IMR-90 (cell line): Measurements from ENCODE around the gene KCNJ6. TPM values are rescaled to one million over a fixed set of nuclear protein-coding genes. Genes with fewer than 3 reads are reported as not detected.

Experiments
- ATAC-seq: fragments of 200-7000 bp; cut with Tn5 transposase; 2 replicates; pipeline ENCODE4 v1.9.1; 2020; ENCODE audit warnings: low read depth, mild to moderate bottlenecking, moderate library complexity
- BruUV-seq: library from RNA; stranded (reverse); fragments of 400-500 nt; replicated peaks from 2 replicates; lab custom pipeline; 2021; lab: Mats Ljungman, UMichigan
- CTCF ChIA-PET: fragments of 300-600 bp; formaldehyde crosslinking; extraction: SDS; loops from one replicate; lab custom pipeline; 2021; ENCODE audit warnings: antibody characterized with exemption; lab: Yijun Ruan, JAX
- POLR2A ChIA-PET: fragments of 300-600 bp; sonication (Branson Sonifier 250); formaldehyde crosslinking; loops from one replicate; lab custom pipeline; 2022; ENCODE audit warnings: antibody characterized with exemption; ENCODE audit not compliant: unreplicated experiment; lab: Charles Lee
- DNase-seq: peaks from one replicate; pipeline ENCODE4 v3.0.0; 2013
- H2AFZ ChIP-seq: replicated peaks from 2 replicates; pipeline ENCODE3; 2013; ENCODE audit warnings: low read length, mild to moderate bottlenecking; ENCODE audit not compliant: poor library complexity
- H2AK5ac ChIP-seq: 2 replicates; pipeline ENCODE4 v1.6.1; 2013; ENCODE audit warnings: low read depth, low read length, inconsistent platforms
- H2AK9ac ChIP-seq: replicated peaks from 2 replicates; pipeline ENCODE3; 2013; ENCODE audit warnings: mild to moderate bottlenecking, low read depth, low read length, moderate library complexity; ENCODE audit not compliant: poor library complexity
- H2BK120ac ChIP-seq: 2 replicates; pipeline ENCODE4 v1.6.1; 2013; ENCODE audit warnings: low read depth, low read length, inconsistent platforms
- H2BK15ac ChIP-seq: 3 replicates; pipeline ENCODE4 v1.6.1; 2013; ENCODE audit warnings: low read depth, low read length, inconsistent platforms
- H2BK20ac ChIP-seq: 2 replicates; pipeline ENCODE4 v1.6.1; 2013; ENCODE audit warnings: low read depth, mild to moderate bottlenecking, inconsistent platforms, low read length, moderate library complexity
- H2BK5ac ChIP-seq: 2 replicates; pipeline ENCODE4 v1.6.1; 2013; ENCODE audit warnings: mild to moderate bottlenecking, low read depth, low read length, inconsistent platforms; ENCODE audit not compliant: poor library complexity, severe bottlenecking
- H3K14ac ChIP-seq: replicated peaks from 2 replicates; pipeline ENCODE4 v1.6.1; 2013; ENCODE audit warnings: low read depth, low read length, inconsistent platforms
- H3K18ac ChIP-seq: 2 replicates; pipeline ENCODE4 v1.6.1; 2013; ENCODE audit warnings: low read depth, low read length, control low read depth
- H3K23ac ChIP-seq: 2 replicates; pipeline ENCODE4 v1.6.1; 2013; ENCODE audit warnings: low read depth, low read length, inconsistent platforms
- H3K27ac ChIP-seq: 2 replicates; pipeline ENCODE4 v1.5.1; 2013; ENCODE audit warnings: mild to moderate bottlenecking, control low read depth, low read length; ENCODE audit not compliant: insufficient read depth
- H3K27me3 ChIP-seq: 2 replicates; pipeline ENCODE4 v1.6.1; 2013; ENCODE audit warnings: low read length; ENCODE audit not compliant: control insufficient read depth, insufficient read depth
- H3K36me3 ChIP-seq: 2 replicates; pipeline ENCODE4 v1.6.1; 2013; ENCODE audit warnings: low read length, mixed read lengths; ENCODE audit not compliant: control insufficient read depth, insufficient read depth
- H3K4ac ChIP-seq: 2 replicates; pipeline ENCODE4 v1.6.1; 2013; ENCODE audit warnings: low read depth, low read length, inconsistent platforms
- H3K4me1 ChIP-seq: 2 replicates; pipeline ENCODE4 v1.6.1; 2013; ENCODE audit warnings: low read length, mixed read lengths; ENCODE audit not compliant: control insufficient read depth, insufficient read depth
- H3K4me2 ChIP-seq: 2 replicates; pipeline ENCODE4 v1.6.1; 2013; ENCODE audit warnings: low read depth, mild to moderate bottlenecking, control low read depth, low read length, moderate library complexity
- H3K4me3 ChIP-seq: 2 replicates; pipeline ENCODE4 v1.5.1; 2013; ENCODE audit warnings: low read depth, mild to moderate bottlenecking, control low read depth, low read length, moderate library complexity; ENCODE audit not compliant: insufficient read depth
- H3K56ac ChIP-seq: 2 replicates; pipeline ENCODE4 v1.6.1; 2013; ENCODE audit warnings: low read length, inconsistent platforms; ENCODE audit not compliant: insufficient read depth; ENCODE audit errors: extremely low read depth
- H3K79me1 ChIP-seq, 2 experiments: 2 replicates each; pipeline ENCODE4 v1.6.1; 2013; ENCODE audit warnings: low read length in 2 of 2, inconsistent platforms in 1 of 2, low read depth in 1 of 2
- H3K9ac ChIP-seq: 2 replicates; pipeline ENCODE4 v1.6.1; 2013; ENCODE audit warnings: low read depth, low read length, control low read depth
- H3K9me1 ChIP-seq: 2 replicates; pipeline ENCODE4 v1.6.1; 2013; ENCODE audit warnings: low read length, inconsistent platforms; ENCODE audit not compliant: insufficient read depth
- H3K9me3 ChIP-seq: 2 replicates; pipeline ENCODE4 v1.6.1; 2013; ENCODE audit warnings: low read length; ENCODE audit not compliant: control insufficient read depth, insufficient read depth
- H4K20me1 ChIP-seq: 2 replicates; pipeline ENCODE4 v1.6.1; 2013; ENCODE audit warnings: low read length, inconsistent platforms; ENCODE audit not compliant: insufficient read depth
- H4K5ac ChIP-seq: 2 replicates; pipeline ENCODE4 v1.6.1; 2013; ENCODE audit warnings: mild to moderate bottlenecking, low read depth, low read length, control low read depth
- H4K8ac ChIP-seq, 2 experiments: 2 replicates each; pipeline ENCODE4 v1.6.1; 2013; ENCODE audit warnings: low read depth in 2 of 2, low read length in 2 of 2, control low read depth in 1 of 2, inconsistent platforms in 1 of 2
- H4K91ac ChIP-seq: 2 replicates; pipeline ENCODE4 v1.6.1; 2013; ENCODE audit warnings: low read depth, low read length, inconsistent platforms; ENCODE audit not compliant: insufficient read depth
- CEBPB ChIP-seq: IDR thresholded peaks from 2 replicates; pipeline ENCODE4 v1.6.1; 2012; ENCODE audit warnings: low read depth, low read length, improper control_type of control experiment
- CHD1 ChIP-seq: IDR thresholded peaks from 2 replicates; pipeline ENCODE4 v1.6.1; 2012; ENCODE audit warnings: low read depth, low read length, improper control_type of control experiment
- MAFK ChIP-seq: IDR thresholded peaks from 2 replicates; pipeline ENCODE4 v1.6.1; 2012; ENCODE audit warnings: low read depth, low read length, improper control_type of control experiment
- MXI1 ChIP-seq: IDR thresholded peaks from 2 replicates; pipeline ENCODE4 v1.6.1; 2012; ENCODE audit warnings: low read depth, mild to moderate bottlenecking, low read length, moderate library complexity, borderline replicate concordance
- WGBS, 2 experiments: methylation state at CpG; one replicate each; pipeline versions ENCODE4 v1.1.5 to v1.1.7; 2013; ENCODE audit warnings: missing lambda C conversion rate in 2 of 2; ENCODE audit not compliant: insufficient read length in 1 of 2; ENCODE audit errors: extremely low coverage in 2 of 2; 5-methylcytosine and 5-hydroxymethylcytosine counted together
- dilution Hi-C: fragments of 300-500 bp; cut with HindIII; formaldehyde crosslinking; loops from one replicate; pipeline ENCODE4 v1.14.3; 2018; ENCODE audit warnings: low sequenced_read_pairs; ENCODE audit not compliant: unreplicated experiment
- in situ Hi-C: fragments of 300-500 bp; cut with MboI; formaldehyde crosslinking; loops from 3 replicates; pipeline ENCODE4 v1.14.3; 2019; ENCODE audit warnings: low sequenced_read_pairs, inconsistent platforms, mixed read lengths
- intact Hi-C: fragments of 100-400 bp; cut with micrococcal nuclease; formaldehyde crosslinking; loops from 2 replicates; pipeline ENCODE4 v1.10.0; 2022
- polyA plus RNA-seq, 3 experiments: library from polyadenylated mRNA; depleted of rRNA; stranded (reverse); fragments of >200 nt; gene quantifications; 2 replicates each; pipeline ENCODE4 v1.2.3, GENCODE V29; 2012; ENCODE audit warnings: low replicate concordance in 1 of 3
- total RNA-seq: library from RNA; depleted of rRNA; stranded (reverse); fragments of >200 nt; gene quantifications from 2 replicates; pipeline ENCODE4 v1.2.3, GENCODE V29; 2012
- TF ChIP-seq, protein P1 (sequence below): conservative IDR thresholded peaks from 2 replicates; pipeline ENCODE4 v1.5.1; 2012; ENCODE audit warnings: mild to moderate bottlenecking, low read depth, low read length, improper control_type of control experiment

Gene KCNJ6
- total and polyA plus RNA-seq, 2 of the 4 experiments (the other 2 are of a cell fraction): under 0.01 to 0.02 TPM

DNA sequence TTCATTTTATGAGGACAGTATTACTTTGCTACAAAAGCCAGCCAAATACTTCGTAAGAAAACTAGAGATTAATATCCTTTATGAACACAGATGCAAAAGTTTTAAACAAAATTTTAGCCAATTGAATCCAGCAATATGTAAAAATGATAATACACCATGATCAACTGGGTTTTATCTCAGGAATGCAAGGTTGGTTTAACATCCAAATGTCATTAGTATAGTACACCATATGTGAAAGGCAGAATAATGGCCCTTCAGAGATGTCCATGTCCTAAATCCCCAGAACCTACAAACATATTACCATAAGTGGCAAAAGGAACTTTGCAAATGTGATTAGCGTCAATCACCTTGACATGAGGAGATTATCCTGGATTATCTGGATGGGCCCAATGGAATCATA, 16.7 kb upstream of the KCNJ6 start:
- H4K91ac ChIP-seq: no peak overlapping the region
- no peak for ATAC-seq
- intact Hi-C loops: no loop called here

More for the DNA sequence above, 16.7 kb upstream of the KCNJ6 start:
- H3K9ac ChIP-seq: no peak overlapping the region
- H3K4ac ChIP-seq: no peak overlapping the region
- no CpG with 5 or more reads among the region's 2 CpGs for WGBS, 2 experiments
- ChIA-PET POLR2A (interaction anchor here (0.7 kb wide), 1 partner anchor 54 kb away, joined by 3 read pairs; no protein-coding TSS in a partner anchor), CTCF (interaction anchor here (0.8 kb wide), 1 partner anchor 15 kb away, joined by 3 read pairs; no protein-coding TSS in a partner anchor)
- no peak overlapping the region for H3K18ac ChIP-seq
- H2BK20ac ChIP-seq: no peak overlapping the region
- no peaks in the 10 kb centered on the region for H3K4me1 ChIP-seq
- no peaks in the 10 kb centered on the region for H3K36me3 ChIP-seq
- no peak overlapping the region for H2BK5ac ChIP-seq
- no peaks in the 10 kb centered on the region for H3K79me1 ChIP-seq
- no peak for DNase-seq
- H3K9me1 ChIP-seq: no peaks in the 10 kb centered on the region
- H3K4me2 ChIP-seq: no peak overlapping the region
- H4K5ac ChIP-seq: no peak overlapping the region
- H2BK120ac ChIP-seq: no peak overlapping the region
- no peak overlapping the region for H3K56ac ChIP-seq
- H2BK15ac ChIP-seq: no peak overlapping the region
- no peak for TF ChIP-seq MAFK
- TF ChIP-seq CHD1: no peak
- TF ChIP-seq CEBPB: no peak
- TF ChIP-seq, protein P1, sequence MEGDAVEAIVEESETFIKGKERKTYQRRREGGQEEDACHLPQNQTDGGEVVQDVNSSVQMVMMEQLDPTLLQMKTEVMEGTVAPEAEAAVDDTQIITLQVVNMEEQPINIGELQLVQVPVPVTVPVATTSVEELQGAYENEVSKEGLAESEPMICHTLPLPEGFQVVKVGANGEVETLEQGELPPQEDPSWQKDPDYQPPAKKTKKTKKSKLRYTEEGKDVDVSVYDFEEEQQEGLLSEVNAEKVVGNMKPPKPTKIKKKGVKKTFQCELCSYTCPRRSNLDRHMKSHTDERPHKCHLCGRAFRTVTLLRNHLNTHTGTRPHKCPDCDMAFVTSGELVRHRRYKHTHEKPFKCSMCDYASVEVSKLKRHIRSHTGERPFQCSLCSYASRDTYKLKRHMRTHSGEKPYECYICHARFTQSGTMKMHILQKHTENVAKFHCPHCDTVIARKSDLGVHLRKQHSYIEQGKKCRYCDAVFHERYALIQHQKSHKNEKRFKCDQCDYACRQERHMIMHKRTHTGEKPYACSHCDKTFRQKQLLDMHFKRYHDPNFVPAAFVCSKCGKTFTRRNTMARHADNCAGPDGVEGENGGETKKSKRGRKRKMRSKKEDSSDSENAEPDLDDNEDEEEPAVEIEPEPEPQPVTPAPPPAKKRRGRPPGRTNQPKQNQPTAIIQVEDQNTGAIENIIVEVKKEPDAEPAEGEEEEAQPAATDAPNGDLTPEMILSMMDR: no peak
- no peak for TF ChIP-seq MXI1
- no peak overlapping the region for H3K23ac ChIP-seq
- H4K20me1 ChIP-seq: no peaks in the 10 kb centered on the region
- 0 out of 2 replicates have a peak, but pooled peaks cover 1% of the 10 kb centered on the region for H3K9me3 ChIP-seq
- H3K27me3 ChIP-seq: no peaks in the 10 kb centered on the region
- no peak overlapping the region for H3K4me3 ChIP-seq
- H2AFZ ChIP-seq: no peak overlapping the region
- no peak overlapping the region for H3K14ac ChIP-seq
- no peak overlapping the region for H4K8ac ChIP-seq
- dilution Hi-C loops: no loop called here
- in situ Hi-C loops: loop anchor here (25.0 kb wide), 1 partner anchor 429 kb away; no protein-coding TSS in a partner anchor
- BruUV-seq: no TSS peak
- H2AK9ac ChIP-seq: no peak overlapping the region
- H3K27ac ChIP-seq: no peak overlapping the region
- no peak overlapping the region for H2AK5ac ChIP-seq
